ENCODE results near the gene ARHGAP12.

The ARHGAP12 gene

DNA sequence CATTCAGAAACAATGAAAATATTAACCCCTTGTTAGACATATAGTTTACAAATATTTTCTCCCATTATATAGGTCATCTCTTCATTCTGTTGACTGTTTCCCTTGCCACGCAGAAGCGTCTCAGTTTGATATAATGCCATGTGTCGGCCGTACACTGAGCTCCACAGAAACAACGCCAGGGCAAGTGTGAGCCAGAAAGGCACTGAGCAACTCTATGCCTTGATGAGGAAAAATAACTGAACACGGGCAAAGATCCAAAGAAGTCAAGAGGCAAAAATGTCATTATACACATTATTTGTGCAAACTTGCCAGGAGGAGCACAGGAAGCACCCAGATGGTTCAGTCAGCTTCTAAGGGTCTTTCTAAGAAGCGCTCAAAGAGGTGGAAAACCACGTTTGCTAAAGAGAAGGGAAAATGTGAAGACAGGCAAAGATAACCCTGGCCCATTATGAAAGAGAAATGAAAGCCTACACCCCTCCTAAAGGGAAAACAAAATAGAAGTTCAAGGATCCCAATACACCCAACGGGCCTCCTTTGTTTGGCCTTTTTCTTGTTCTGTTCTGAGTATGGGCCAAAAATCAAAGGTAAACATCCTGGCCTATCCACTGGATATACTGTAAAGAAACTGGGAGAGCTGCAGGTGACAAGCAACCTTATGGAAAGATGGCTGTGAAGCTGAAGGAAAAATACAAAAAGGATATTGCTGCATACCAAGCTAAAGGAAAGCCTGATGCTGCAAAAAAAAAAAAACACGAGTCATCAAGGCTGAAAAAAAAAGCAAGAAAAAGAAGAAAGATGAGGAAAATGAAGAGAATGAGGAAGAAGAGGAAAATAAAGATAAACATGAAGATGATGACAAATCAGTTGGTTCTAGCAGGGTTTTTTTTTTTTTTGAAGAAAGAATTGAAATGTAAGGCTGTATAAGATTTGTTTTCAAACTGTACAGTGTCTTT, 15.5 kb downstream of the ARHGAP12 start:
- H3K4me3 ChIP-seq (ENCODE audit: low read length) = peak overlapping the region; percentile 15
- peak; percentile 63 for DNase-seq (ENCODE audit: low read depth)

DNA sequence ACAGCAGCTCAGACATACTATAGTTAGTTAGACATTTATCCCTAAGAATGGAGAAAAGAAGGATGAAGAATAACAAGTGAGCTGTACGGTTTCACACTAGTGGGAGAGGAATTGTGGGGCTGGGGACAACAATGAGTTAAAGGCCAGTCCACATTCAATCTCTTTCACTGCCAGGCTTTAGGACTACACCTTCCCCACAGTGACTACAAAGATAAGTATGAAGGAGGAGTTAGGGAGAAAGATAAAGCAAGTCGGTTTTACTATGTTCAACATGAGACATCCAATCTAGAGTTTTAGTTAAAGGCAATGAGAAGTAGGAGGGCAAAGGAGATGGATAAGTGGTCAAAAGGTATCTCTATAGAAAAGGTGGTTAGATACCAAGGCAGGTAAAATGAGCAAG, 16.3 kb downstream of the ARHGAP12 start:
- TF ChIP-seq, protein P1, sequence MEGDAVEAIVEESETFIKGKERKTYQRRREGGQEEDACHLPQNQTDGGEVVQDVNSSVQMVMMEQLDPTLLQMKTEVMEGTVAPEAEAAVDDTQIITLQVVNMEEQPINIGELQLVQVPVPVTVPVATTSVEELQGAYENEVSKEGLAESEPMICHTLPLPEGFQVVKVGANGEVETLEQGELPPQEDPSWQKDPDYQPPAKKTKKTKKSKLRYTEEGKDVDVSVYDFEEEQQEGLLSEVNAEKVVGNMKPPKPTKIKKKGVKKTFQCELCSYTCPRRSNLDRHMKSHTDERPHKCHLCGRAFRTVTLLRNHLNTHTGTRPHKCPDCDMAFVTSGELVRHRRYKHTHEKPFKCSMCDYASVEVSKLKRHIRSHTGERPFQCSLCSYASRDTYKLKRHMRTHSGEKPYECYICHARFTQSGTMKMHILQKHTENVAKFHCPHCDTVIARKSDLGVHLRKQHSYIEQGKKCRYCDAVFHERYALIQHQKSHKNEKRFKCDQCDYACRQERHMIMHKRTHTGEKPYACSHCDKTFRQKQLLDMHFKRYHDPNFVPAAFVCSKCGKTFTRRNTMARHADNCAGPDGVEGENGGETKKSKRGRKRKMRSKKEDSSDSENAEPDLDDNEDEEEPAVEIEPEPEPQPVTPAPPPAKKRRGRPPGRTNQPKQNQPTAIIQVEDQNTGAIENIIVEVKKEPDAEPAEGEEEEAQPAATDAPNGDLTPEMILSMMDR (conservative IDR thresholded peaks at IDR 0.05; ENCODE audit: low read length) = no peak
- peak overlapping the region; percentile 15 for H3K4me3 ChIP-seq (ENCODE audit: low read length)
- no peak for DNase-seq (ENCODE audit: low read depth)

More for the DNA sequence above, 15.5 kb downstream of the ARHGAP12 start:
- TF ChIP-seq, protein P1 (conservative IDR thresholded peaks at IDR 0.05; ENCODE audit: low read length) = no peak

GRCh38 chr10:31910016-31910415, 18.6 kb downstream of the ARHGAP12 start:
- no peak overlapping the region for H3K4me3 ChIP-seq (ENCODE audit: low read length)
- no peak for DNase-seq (ENCODE audit: low read depth)
- TF ChIP-seq, protein P1 (conservative IDR thresholded peaks at IDR 0.05; ENCODE audit: low read length) = no peak

GRCh38 chr10:31908157-31908556, 20.5 kb downstream of the ARHGAP12 start:
- no peak overlapping the region for H3K4me3 ChIP-seq (ENCODE audit: low read length)
- DNase-seq (ENCODE audit: low read depth) = no peak
- TF ChIP-seq, protein P1 (conservative IDR thresholded peaks at IDR 0.05; ENCODE audit: low read length) = no peak

DNA sequence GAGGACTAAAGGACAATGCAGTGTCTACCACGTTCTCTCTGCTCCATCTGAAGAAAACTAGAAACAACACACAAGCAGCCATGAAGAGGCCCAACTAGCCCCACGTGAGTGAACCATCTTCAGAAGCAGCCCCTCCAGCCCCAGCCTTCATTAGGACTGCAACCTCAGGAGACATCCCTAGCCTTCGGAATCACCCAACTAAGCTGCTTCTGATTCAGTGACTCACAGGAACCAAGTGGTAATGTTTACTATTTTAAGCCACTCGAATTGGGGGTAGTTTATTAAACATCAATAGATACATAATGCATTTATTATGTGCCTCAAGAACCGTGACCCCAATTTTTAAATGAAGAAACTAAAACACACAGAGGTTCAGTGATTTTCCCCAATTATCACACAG, 22.6 kb downstream of the ARHGAP12 start:
- DNase-seq (ENCODE audit: low read depth) = no peak
- TF ChIP-seq, protein P1 (conservative IDR thresholded peaks at IDR 0.05; ENCODE audit: low read length) = no peak
- H3K4me3 ChIP-seq (ENCODE audit: low read length) = no peak overlapping the region

DNA sequence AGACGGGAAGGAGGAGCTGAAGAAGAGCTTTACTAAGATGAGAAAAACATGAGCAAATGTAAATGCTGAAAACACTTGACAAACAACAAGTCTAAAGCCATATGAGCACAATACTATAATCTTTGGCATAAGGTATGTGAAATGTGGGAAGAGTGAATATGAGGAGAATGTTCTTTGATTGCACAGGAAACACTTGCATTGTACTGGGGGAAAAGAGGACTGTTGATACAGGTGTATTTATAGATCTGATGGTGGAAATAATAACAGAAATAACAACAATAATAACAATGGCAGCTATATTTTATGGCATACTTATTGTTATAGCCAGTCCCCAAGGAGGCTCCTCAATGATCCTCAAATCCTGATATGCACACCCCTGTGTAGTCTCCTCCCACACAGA, 23.0 kb downstream of the ARHGAP12 start:
- no peak for DNase-seq (ENCODE audit: low read depth)
- TF ChIP-seq, protein P1 (conservative IDR thresholded peaks at IDR 0.05; ENCODE audit: low read length) = no peak
- no peak overlapping the region for H3K4me3 ChIP-seq (ENCODE audit: low read length)

- TF ChIP-seq, protein P1 (conservative IDR thresholded peaks at IDR 0.05; ENCODE audit: low read length) = no peak
- H3K4me3 ChIP-seq (ENCODE audit: low read length) = no peak overlapping the region
- no peak for DNase-seq (ENCODE audit: low read depth)
Measured at GRCh38 chr10:31902625-31903024, 26.0 kb downstream of the ARHGAP12 start.
